Subcutaneous adipose tissue (tissue), 4 donors: Measurements from ENCODE around the gene COL25A1. TPM values are rescaled to one million over a fixed set of nuclear protein-coding genes. Genes with fewer than 3 reads are reported as not detected.

Source experiments
- total RNA-seq, 4 donors: library from RNA; depleted of rRNA; stranded (reverse); fragments of >200 nt; gene quantifications; one replicate each; pipeline ENCODE4 v1.1.0, GENCODE V29; 2016
- TF ChIP-seq, protein P1 (sequence below): fragments of 450-650 bp; IDR thresholded peaks from one replicate; pipeline ENCODE4 v1.5.1; 2016; ENCODE audit warnings: low read depth, mild to moderate bottlenecking, control low read depth, antibody characterized with exemption, moderate library complexity

COL25A1 gene
- total RNA-seq, 4 donors from 2014 or later = 4.9 to 12.9 (median 10.1) TPM

DNA sequence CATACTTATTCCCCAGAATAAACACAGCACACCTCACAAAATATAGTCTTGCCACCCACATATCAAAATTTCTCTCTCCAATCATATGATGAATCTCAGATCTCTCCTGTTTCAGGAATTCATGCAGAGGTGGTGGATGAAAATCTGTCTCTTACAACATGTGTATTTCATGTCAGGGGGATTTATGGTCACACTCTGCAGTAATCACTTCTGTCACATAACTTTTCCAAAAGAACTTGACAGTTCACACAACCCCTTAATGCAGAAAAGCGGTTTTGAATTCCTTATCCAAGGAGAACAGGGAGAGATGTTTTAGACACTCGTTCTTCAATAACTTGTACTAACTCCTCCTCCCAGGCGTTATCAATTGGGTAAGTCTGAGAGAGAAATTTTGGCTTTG, 359.1 kb downstream of the COL25A1 start:
- TF ChIP-seq, protein P1, sequence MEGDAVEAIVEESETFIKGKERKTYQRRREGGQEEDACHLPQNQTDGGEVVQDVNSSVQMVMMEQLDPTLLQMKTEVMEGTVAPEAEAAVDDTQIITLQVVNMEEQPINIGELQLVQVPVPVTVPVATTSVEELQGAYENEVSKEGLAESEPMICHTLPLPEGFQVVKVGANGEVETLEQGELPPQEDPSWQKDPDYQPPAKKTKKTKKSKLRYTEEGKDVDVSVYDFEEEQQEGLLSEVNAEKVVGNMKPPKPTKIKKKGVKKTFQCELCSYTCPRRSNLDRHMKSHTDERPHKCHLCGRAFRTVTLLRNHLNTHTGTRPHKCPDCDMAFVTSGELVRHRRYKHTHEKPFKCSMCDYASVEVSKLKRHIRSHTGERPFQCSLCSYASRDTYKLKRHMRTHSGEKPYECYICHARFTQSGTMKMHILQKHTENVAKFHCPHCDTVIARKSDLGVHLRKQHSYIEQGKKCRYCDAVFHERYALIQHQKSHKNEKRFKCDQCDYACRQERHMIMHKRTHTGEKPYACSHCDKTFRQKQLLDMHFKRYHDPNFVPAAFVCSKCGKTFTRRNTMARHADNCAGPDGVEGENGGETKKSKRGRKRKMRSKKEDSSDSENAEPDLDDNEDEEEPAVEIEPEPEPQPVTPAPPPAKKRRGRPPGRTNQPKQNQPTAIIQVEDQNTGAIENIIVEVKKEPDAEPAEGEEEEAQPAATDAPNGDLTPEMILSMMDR = no peak

- TF ChIP-seq, protein P1 = no peak
Measured at GRCh38 chr4:108941904-108942430, 360.5 kb downstream of the COL25A1 start.

DNA sequence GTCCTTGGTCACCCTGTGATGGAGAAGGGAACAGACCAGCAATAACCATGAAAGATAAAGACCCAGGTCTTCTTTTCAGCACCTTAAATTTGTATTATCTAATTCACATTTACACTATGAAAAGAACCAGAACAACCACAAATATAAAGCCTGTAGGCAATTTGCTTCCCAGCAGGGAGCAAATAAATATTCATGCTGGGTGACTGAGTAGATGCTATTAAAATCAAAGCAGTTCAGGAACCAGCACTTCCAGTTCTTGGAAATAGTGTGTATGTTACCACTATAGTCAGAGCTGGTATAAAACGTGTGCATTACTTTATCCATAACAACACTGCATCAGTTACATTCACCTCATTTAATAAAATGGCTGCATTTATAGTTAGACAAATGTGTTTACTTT, 361.8 kb downstream of the COL25A1 start:
- TF ChIP-seq, protein P1 = no peak

- TF ChIP-seq, protein P1 = no peak
Measured at GRCh38 chr4:108940149-108940548, 362.3 kb downstream of the COL25A1 start.

DNA sequence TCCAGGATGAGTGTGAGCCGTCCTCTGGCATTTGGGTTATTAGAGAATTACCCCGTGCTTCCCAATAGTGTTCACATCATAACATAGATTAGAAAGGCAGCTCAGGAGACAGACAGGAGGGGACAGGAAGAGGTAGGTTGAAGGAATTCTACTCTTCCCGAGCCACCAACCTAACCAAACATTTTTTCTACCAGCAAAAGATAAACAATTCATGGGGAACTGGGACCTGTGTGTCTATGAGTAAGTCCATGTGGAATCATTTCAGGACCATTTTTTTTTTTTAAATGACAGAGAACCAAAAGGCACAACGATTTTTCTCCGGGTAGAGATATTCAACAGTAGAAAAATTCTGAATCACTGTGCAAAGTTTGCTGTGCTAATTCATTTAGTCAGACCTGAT, 365.4 kb downstream of the COL25A1 start:
- TF ChIP-seq, protein P1 = no peak

GRCh38 chr4:108933046-108933445, 369.4 kb downstream of the COL25A1 start:
- TF ChIP-seq, protein P1 = no peak

- TF ChIP-seq, protein P1 = no peak
Measured at GRCh38 chr4:108931926-108932325, 370.5 kb downstream of the COL25A1 start.

DNA sequence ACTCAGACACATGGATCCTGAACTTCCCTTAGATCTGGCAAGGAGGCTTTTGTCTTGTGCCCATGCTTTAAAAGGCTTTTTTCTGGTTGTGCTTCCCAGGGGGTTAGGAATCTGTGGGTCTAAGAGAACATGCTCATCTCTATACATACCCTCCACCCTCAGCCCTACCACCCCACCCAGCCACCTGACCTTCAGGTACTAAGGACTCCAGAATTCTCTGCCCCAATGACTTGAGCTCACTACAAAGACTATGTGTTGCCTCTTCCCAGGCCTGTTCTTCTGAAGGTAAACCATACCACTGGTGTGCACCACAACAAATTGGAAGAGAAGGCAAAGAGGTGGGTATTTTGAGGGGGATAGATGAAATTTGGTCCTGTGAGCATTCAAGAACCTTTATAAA, 372.3 kb downstream of the COL25A1 start:
- TF ChIP-seq, protein P1 = no peak
